Left lobe of liver (tissue), 2 donors: Measurements from ENCODE around the gene GLI3. TPM values are rescaled to one million over a fixed set of nuclear protein-coding genes. Genes with fewer than 3 reads are reported as not detected.
"Not testable (repeated sequence)": the region's sequence is repeated elsewhere in the genome, so short reads cannot be mapped to it uniquely, and the experiment has no call there.

Experiments used
- ATAC-seq: fragments of 200-7000 bp; cut with Tn5 transposase; one replicate; pipeline ENCODE4 v1.9.1; 2020; ENCODE audit warnings: mild to moderate bottlenecking, moderate library complexity
- DNase-seq: peaks from one replicate; pipeline ENCODE4 v3.0.0-alpha.2; 2020; ENCODE audit warnings: low spot score
- total RNA-seq: library from RNA; stranded (reverse); gene quantifications from one replicate; pipeline ENCODE4 v1.2.1, GENCODE V29; 2021
- donor health status: DM: no; HTN: no; CAD: no; lungs with moderate emphysema.
- donor health status: DM: no; HTN: yes; CAD: no.

The GLI3 gene
- total RNA-seq, 1 donor from 2014 or later: 0.88 TPM

DNA sequence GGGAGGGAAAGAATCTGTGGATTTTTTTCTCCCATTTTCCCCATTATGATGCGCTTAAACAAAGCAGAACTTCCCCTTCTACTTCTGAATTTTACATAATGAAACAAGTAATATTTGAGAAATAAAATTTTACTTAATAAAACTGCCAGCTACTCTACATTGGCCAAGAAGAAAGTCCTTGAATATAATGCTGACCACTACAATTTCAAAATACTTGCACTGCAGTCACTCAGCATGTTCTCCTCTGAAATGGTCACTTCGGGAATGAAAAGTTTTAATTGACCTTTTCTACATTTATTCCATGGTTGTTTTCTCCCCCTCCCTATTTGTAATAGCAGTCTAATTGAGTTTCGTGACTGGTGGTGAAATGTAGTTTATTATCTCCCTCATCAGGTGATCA lies 23.9 kb downstream of the GLI3 start:
- DNase-seq (no peak), ATAC-seq (no peak)

DNA sequence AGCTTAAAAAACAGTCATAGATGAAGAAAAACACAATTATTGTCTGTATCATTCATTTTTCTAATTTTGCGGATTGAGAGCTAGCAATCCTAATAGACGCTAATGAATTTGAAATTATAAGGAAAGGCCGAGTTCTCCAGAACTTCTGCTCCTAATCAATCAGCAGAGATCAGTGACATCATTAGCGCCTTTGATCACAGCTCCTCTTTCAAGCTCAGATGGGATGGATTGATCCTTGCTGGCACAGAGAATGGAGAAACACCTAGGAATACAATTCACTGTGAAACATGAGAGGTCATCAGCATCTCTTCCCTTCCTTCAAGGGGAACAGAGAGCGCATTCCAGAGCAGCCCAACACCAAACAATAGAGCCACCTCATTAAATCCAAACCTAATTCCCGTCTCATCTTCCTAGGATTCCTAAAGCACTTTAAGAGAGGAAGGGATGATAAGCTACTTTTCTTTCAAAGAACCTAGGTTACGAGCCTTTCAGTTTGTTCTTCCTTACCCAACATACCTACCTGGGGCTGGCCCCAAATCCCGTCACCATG lies 24.4 kb downstream of the GLI3 start:
- no peak for ATAC-seq
- no peak for DNase-seq

DNA sequence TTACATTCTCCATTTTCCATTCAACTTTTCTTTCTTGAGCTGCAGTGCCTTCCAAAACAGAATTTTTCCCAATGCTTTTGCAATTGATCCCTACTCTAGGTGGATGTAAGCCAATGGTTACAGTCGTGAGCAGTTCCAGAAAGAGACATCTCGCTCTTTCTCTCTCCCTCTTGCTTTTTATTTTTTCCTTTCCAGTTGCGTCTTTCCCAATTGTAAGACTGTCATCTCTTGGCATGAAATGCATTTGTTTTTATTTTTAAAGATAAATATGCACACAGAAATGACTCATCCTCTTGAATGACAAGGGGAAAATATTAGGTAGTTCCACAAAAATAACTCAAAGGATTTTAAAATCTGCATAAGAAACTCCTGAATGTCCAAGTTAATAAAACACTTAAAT lies 25.1 kb downstream of the GLI3 start:
- ATAC-seq: no peak
- no peak for DNase-seq

DNA sequence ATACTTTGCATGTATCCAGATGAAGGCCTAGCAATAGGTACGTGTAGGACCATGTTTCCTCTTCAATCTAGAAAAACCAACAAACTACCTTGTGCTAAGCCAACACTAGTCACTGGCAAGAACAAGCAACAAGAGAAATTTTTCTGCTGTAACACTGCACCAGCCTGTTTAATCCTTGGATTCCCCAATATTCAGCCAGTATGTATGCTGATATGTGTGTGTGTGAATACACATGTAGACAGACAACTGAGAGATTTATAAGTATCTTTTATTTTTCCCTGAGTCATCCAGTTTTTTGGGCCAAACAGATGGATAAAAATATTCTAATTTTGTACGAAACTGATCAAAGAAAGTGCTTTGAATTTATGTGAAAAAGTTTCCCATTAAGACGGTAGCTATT lies 26.2 kb downstream of the GLI3 start:
- no peak for DNase-seq
- no peak for ATAC-seq

DNA sequence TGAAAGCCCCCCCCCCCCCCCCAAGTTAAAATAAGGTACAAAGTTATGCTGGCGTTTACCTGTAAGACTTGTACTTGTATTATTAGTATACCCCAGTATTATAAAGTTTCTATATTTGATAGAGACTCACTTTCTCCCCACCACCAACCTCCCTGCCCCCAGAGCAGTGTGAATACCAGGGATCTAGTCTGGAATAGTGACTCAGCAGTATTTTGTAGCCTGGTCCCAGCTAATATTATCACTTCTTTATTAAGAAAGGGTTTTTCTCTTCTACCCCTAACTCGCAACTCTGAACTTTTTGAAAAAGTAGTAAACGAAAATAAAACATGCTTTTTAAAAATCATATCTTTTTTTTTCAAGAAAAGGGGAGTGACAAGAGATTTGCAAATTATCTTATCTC lies 26.7 kb downstream of the GLI3 start:
- no peak for DNase-seq
- no peak for ATAC-seq

DNA sequence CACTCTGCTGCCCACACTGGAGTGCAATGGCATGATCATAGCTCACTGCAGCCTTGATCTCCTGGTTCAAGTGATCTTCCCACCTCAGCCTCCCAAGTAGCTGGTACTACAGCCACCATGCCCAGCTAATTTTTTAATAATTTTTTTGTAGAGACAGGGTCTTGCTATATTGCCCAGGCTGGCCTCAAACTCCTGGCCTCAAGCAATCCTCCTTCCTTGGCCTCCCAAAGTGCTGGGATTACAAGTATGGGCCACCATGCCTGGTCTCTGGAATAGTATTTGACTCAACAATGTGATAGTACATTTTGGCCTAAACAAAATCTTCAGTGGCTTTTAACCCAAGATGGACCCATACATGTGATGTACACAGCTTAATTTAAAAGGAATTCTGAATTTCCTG lies 27.9 kb downstream of the GLI3 start:
- not testable (repeated sequence) for DNase-seq, ATAC-seq

DNA sequence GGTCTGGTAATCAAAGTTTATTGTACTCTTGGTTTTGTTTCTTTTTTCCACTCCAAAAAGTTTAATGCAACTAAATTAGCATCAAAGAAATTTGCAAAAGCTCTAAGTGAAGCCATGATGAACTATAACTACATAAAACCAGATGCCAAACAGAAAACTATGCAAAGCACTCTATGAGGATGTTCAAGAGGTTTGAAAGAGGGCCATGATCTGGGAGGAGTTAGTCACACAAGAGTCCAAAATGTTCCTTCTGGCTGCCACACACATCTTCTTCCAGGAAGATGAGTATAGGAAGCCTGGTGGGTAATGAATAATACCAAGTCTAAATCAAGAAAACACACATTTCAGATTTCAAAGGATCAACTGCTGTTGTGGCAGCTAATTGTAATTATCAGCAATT lies 28.4 kb downstream of the GLI3 start:
- no peak for ATAC-seq
- no peak for DNase-seq

DNA sequence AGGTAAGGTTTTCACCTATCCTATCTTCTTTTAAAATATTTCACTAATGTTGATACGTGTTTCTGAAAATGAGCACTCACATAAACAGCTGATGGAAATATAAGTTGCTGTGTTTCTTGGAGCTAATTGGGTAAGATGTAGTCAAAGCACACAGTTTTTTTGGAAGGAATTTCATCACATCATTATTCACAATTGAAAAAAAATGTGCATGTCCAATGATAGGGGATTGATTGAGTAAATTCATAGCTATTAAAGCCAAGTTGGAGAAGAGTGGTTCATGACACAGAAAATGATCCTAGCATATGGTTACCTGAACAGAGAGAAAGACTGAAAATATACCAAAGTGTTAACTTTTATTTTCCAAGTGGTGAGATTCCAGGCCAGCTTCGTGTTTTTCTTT lies 29.6 kb downstream of the GLI3 start:
- DNase-seq: no peak
- ATAC-seq: no peak

DNA sequence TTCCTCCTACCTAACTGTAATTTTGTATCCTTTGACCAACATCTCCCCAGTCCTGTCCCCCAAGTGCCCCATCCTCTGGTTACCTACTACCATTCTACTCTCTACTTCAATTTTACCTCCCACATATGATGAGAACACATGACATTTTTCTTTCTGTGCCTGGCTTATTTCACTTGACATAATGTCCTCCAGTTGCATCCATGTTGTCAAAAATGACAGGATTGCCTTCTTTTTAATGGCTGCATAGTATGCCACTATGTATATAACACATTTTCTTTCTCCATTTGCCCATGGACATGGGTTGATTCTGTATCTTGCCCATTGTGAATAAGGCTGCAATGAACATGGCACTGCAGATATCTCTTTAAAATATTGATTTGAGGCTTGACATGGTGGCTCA lies 33.7 kb downstream of the GLI3 start:
- ATAC-seq: no peak
- DNase-seq: no peak

DNA sequence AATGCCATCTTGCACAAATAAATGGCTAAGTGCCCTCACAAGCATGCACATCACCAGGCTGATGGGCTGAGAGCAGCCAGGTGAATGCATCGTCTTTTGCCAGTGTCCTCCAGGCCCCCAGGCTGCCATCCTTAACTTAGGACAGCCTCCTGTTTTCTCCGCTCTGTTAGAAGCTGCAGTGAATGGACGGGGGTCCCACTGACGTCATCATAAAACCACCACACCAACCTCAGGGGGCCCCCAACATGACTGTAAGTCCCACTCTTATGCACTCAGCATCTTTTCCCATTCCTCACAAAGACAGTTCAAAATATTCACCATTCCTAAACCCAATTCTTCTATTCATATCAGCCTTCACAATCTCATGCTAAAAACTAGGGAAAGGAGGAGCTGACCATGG lies 34.4 kb downstream of the GLI3 start:
- ATAC-seq (no peak), DNase-seq (no peak)

DNA sequence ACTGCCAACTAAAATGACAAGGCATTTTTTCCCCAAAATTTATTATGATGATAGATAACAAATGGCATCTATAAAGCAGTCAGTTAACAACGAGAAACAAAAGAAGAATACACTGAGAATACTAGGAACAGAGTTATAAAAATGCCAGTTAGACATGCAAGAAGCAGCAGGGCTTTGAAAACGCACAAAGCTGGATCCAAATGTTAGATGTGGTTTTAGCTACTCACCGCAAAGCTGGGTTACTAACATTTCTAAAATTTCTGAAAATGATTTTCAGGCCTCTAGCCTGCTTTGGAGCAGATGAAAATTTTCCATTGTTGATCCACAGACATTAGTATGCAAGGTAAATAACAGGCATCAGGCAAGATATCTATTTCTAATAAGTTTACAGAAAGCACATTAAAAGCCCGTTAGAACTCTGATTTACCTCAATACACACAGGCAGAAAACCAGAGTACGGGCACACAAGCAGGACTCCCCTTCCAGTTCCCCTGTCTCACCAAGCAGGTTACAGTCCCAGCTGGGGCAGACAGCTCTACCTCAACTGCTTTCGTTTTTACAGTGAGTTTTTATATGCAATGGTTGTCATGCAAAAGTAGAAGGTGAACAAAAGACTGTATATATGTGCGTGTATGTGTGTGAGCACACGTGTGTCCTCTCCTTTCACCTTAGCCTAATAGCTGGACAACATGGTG lies 37.9 kb downstream of the GLI3 start:
- no peak for ATAC-seq
- no peak for DNase-seq

DNA sequence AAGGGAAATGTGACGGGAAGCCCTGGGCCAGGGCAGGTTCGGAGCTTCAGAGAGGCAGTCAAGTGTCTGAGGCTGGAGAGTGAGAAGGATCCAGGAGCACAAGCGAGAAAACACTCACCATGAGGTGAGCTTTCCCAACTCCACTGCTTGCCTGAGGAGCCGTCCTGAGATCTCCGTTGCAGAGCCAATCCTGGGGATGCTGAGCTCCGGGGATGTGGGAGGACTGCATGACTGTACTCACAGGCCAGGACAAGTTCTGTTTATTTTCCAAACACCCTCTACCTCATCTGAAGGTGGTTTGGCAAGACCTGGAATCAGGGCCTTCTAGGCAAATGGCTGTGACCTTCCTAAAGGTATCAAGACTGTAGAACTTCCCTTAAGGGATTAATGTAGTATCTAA lies 38.7 kb downstream of the GLI3 start:
- no peak for ATAC-seq
- no peak for DNase-seq

DNA sequence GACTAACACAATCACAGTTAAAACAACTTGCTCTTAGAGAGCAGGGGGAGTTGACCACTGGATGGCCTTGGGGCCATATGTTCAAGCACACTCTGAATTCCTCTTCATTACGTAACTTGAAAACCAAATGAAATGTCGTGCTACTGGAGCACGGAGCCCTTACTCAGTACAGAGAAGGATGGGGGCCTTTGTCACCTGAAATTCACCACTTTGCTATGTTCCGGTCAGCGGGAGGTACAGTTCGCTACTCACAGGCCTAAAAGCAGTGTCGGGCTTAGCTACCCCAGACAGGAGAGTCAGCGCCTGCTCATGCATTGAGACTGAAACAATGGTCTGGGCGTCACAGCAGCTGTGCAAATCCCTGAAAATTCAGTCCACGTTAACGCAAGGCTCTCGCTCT lies 39.6 kb downstream of the GLI3 start:
- ATAC-seq (no peak), DNase-seq (no peak)

DNA sequence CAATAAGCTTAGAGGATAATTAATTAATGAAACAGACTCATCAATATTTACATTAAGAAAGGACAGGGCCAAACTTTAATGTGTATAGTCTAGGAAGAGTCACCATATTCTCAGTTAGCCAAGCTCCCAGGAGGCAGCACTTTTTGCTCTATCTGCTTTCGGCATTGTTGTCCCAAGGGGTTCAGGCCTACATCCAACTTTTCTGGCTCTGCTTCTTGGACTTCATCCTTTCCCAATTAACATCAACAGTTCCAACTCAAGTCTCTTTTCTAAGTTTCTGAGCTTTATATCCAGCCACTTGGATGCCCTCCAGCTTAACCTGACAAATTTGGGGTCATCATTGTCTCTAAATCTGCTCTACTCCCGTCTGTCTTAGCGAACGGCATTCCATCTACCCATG lies 42.8 kb downstream of the GLI3 start:
- DNase-seq (no peak), ATAC-seq (no peak)

DNA sequence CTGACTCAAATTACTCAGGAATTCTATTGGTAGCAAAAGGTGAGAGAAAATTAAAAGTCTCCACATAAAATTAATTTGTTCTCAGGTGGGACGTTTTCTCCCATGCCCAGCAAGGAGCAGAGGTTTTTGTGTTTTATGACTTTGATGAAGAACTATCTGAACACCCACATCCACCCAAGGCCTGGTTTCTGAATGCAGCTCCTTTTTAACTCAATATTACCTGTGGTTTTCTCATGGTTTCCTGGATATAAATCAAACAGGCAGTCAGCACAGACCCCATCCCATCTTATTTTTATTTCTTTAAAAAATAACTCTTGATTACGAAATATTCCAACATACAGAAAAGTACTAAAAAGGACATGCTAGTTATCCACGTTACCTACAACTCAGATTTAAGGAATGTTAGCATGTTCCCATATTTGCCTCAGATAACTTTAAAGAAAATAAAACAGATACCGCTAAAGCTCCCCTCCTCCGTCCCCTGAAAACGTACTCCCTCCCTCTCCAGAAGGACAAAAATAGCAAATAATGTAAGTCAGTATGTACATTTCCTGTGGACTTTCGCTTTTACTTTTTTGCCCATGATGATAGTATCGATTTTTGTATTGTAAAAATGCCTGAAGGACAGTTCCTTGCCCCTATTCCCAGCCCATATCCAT lies 43.4 kb downstream of the GLI3 start:
- DNase-seq (no peak), ATAC-seq (no peak)

DNA sequence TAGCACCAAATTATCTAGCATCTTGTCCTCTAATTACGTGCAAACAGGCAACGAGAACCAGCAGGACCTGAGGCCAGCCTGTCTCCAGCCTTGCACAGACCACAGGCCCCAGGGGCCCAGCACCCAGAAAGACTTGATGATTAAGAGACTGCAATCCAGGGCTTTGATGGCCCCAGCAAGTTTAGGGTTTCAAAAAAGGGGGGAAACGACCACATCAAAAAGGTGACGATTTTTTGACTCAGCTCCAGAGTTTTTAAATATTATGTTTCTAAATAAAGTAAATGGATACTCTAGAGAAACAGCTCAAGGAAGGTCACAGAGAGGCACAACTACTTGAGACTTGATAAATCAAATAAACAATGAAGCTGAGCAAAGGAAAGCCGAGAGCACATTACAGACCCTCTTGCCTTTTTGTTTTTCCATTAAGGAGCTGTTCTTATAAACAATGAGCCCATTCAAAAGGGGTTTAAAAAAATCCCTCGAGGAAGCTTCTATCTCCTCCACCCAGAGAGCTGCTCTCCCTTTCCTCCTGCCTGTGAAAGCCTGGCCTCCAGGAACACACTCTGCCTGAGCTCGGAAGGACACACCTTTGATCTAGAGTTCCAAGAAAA lies 44.1 kb downstream of the GLI3 start:
- ATAC-seq (no peak), DNase-seq (no peak)

DNA sequence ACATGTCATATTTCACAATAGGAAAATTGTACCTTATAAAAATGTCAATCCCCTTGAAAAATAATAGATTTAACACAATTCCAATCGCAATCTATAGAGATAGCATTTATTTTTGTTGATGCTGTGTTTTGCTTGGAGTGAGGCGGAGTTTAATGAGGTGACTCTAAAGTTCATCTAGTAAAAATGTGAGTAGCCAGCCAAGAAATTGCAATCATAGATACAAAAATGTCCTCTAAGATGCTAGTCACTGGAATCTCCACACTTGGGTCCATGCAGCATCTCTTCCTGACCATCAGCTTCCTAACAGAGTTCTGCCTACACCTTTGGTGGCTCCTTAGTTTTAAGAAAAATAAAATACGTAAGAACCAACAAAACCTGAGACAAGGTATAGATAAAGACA lies 44.9 kb downstream of the GLI3 start:
- ATAC-seq: no peak
- no peak for DNase-seq

DNA sequence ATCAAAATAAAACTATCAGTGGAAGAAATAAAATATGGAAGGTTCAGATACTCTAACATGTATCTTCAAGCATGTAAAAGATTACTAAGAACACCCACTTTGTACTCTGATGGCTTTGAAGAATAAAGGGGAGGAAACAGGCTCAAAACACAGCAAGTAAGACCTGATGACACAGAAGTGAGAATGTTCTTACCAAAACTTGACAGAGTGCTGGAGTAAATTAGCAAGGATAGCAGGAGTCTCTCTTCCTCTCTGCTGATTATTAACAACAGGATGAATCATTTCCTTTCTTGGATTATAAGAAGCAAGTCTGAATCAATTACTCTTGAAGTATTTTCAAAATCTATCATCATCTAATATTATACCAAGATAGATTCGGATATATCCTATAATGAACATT lies 47.5 kb downstream of the GLI3 start:
- no peak for DNase-seq
- ATAC-seq: no peak

DNA sequence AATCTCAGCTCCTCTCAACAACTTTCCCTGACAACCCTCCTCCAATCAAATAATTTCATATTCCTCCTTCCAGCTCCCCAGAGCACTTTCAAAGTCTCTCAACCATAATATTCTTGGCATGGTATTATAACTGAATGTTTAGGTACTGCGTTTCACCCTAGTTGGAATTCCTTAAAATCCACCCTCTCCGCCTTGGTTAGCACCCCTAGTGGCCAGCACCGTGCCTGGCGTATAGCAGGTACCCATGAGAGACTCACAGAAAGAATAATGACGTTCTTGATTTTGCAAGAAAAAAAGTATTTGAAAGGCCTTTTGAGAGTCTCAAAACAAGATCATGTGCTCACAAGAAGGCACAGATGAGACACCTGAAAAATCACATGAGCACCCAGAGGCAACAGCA lies 50.9 kb downstream of the GLI3 start:
- DNase-seq (no peak), ATAC-seq (peak; percentile 27)

DNA sequence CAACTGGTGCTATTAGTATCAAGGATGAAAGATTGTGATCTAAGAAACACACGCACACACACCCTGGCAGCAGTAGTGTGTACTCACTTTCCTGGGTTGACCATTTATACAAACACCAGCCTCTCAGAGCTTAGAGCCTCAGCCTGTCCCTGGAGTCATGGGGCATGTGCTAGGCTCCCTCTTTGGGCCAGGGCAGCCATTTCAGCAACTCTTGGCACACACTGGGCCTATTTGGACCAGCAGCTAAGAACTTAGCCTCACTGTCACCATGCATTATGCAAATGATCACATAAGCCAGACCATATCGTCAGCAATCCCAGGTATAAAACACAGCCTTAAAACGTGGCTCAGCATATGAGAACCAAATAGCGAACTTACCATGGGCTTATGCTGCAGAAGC lies 51.3 kb downstream of the GLI3 start:
- no peak for DNase-seq
- ATAC-seq: no peak

DNA sequence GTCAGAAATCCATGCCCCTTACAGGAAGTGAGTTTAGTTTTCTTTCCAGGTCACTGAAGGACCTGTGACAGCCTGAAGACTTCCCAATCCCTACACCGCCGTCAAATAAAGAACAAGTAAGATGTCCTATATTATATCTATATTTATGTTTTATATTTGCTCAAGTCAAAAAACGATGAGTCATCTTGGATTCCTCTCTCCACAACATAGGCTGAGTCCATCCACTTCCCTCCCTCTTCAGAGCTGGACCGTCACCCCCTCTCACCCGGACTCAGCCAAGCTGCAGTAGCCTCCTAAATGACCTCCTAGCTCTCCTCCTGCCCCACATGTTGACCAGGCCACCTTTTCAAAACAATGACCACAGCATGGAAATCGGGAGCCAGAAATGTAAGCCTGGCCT lies 53.5 kb downstream of the GLI3 start:
- no peak for DNase-seq
- ATAC-seq: no peak

DNA sequence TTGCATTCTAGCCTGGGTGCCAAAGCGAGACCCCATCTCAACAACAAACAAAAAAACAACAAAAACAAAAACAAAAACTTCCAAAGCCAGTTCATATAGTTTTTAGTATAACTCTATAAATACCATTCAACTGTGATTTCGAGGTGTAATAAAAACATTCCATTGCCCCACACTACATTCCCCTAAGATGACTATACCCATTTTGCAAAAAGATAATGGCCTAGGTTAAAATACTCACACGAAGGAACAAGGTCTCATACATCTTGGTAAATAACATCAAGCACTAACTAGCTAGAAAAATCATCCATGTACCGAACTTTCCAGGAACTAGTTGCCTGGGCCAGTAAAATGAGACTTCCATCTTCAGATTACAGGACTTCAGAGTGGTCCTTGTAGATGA lies 55.4 kb downstream of the GLI3 start:
- DNase-seq: no peak
- ATAC-seq: no peak
